Kidney (tissue), 14 donors: ENCODE data around the gene RGS9. TPM values are rescaled to one million over a fixed set of nuclear protein-coding genes. Genes with fewer than 3 reads are reported as not detected.

Experiments used
- DNase-seq, 5 donors: peaks; one replicate each; pipeline ENCODE4 v3.0.0-alpha.2; 2013 to 2020
- FAIRE-seq: peaks from 2 replicates; lab custom pipeline; 2012; peaks lifted over from hg19 to GRCh38; lab: Jason Lieb, UNC
- H3K27ac ChIP-seq, 2 donors: one replicate each; pipeline ENCODE4 v1.7.0; 2013; ENCODE audit warnings: low read depth in 2 of 2, low read length in 2 of 2, inconsistent platforms in 1 of 2
- H3K27me3 ChIP-seq: one replicate; pipeline ENCODE4 v1.7.1; 2013; ENCODE audit warnings: low read length, inconsistent platforms; ENCODE audit not compliant: control insufficient read depth, insufficient read depth
- H3K36me3 ChIP-seq, 3 donors: one replicate each; pipeline versions ENCODE4 v1.7.0 to v1.7.1; 2013; ENCODE audit warnings: low read length in 3 of 3, control low read depth in 1 of 3, inconsistent platforms in 1 of 3; ENCODE audit not compliant: insufficient read depth in 3 of 3, control insufficient read depth in 2 of 3
- H3K4me1 ChIP-seq, 3 donors: one replicate each; pipeline versions ENCODE4 v1.7.0 to v1.7.1; 2013; ENCODE audit warnings: low read length in 3 of 3, inconsistent platforms in 1 of 3, low read depth in 1 of 3; ENCODE audit not compliant: control insufficient read depth in 2 of 3, insufficient read depth in 2 of 3
- H3K4me3 ChIP-seq, 3 donors: one replicate each; pipeline versions ENCODE4 v1.7.0 to v1.8.1; 2013; ENCODE audit warnings: low read length in 3 of 3, control low read depth in 1 of 3, inconsistent platforms in 1 of 3
- H3K9ac ChIP-seq, 3 donors: one replicate each; pipeline versions ENCODE4 v1.7.0 to v1.7.1; 2013; ENCODE audit warnings: low read length in 3 of 3, control low read depth in 1 of 3, inconsistent platforms in 1 of 3
- H3K9me3 ChIP-seq, 3 donors: one replicate each; pipeline versions ENCODE4 v1.7.0 to v1.7.1; 2013; ENCODE audit warnings: low read length in 3 of 3, control low read depth in 1 of 3, inconsistent platforms in 1 of 3; ENCODE audit not compliant: control insufficient read depth in 2 of 3, insufficient read depth in 1 of 3
- CTCF ChIP-seq: IDR thresholded peaks from 3 replicates; pipeline ENCODE4 v1.5.1; 2012; ENCODE audit warnings: mild to moderate bottlenecking, moderate library complexity, borderline replicate concordance; ENCODE audit not compliant: insufficient read depth; ENCODE audit errors: extremely low read depth
- intact Hi-C: fragments of 100-400 bp; cut with DNase I; formaldehyde crosslinking; loops from one replicate; pipeline ENCODE4 v1.11.1; 2022
- polyA plus RNA-seq: library from polyadenylated mRNA; stranded (reverse); fragments of 350-450 nt; fragmentation: Illumina TruSeq; extraction: RNeasy Lipid Tissue Mini Kit (QIAGEN cat#74804); gene quantifications from one replicate; pipeline ENCODE4 v1.2.3, GENCODE V29; 2014; ENCODE audit warnings: low read depth, low replicate concordance; ENCODE audit not compliant: insufficient read depth
- total RNA-seq: library from RNA; stranded (reverse); fragmentation: NEBNext Ultra II Directional; extraction: Animal tissue kit (Norgen Biotek cat#: 25700); gene quantifications from one replicate; pipeline ENCODE4 v1.2.1, GENCODE V29; 2021
- donor health status: control.
- donor health status: control.
- donor health status: control.
- donor health status: control.
- donor health status: control.
- donor health status: DM: yes; HTN: yes; CAD: no.
- donor health status: Normal renal cell carcinoma (clear cell type).

Gene RGS9
- total and polyA plus RNA-seq, 2 donors from 2014 or later: 4.2 to 7.2 TPM

- TF ChIP-seq CTCF: no peak
- DNase-seq: no peak
- Histone ChIP-seq H3K4me1 (no peaks in the 10 kb centered on the region), H3K9me3 (no peaks in the 10 kb centered on the region), H3K9ac (no peak overlapping the region), H3K4me3 (no peak overlapping the region), H3K36me3 (no peaks in the 10 kb centered on the region), H3K27ac (no peak overlapping the region), H3K27me3 (no peaks in the 10 kb centered on the region)
- FAIRE-seq: no peak
- intact Hi-C loops: no loop called here
Observed at GRCh38 chr17:65131946-65132345, 5.2 kb upstream of the RGS9 start.

- Histone ChIP-seq H3K4me3 (no peak overlapping the region), H3K36me3 (no peaks in the 10 kb centered on the region), H3K27me3 (no peaks in the 10 kb centered on the region), H3K4me1 (peaks cover 0 to 10% (median 6%) of the 10 kb centered on the region in 3 donors), H3K27ac (no peak overlapping the region), H3K9me3 (no peaks in the 10 kb centered on the region), H3K9ac (no peak overlapping the region)
- DNase-seq: no peak
- no peak for TF ChIP-seq CTCF
- no peak for FAIRE-seq
- intact Hi-C loops: no loop called here
Observed at GRCh38 chr17:65134035-65134434, 3.1 kb upstream of the RGS9 start.

GRCh38 chr17:65139101-65139764 lies 2.1 kb downstream of the RGS9 start:
- H3K27ac ChIP-seq: no peak overlapping the region
- no peaks in the 10 kb centered on the region for H3K9me3 ChIP-seq
- no peaks in the 10 kb centered on the region for H3K36me3 ChIP-seq
- peaks cover 0 to 10% (median 6%) of the 10 kb centered on the region in 3 donors for H3K4me1 ChIP-seq
- intact Hi-C loops: no loop called here
- peak in 4 of 5 donors; percentile 37 to 61 (median 53) for DNase-seq
- TF ChIP-seq CTCF: no peak
- H3K4me3 ChIP-seq: no peak overlapping the region
- FAIRE-seq: no peak
- H3K9ac ChIP-seq: no peak overlapping the region
- H3K27me3 ChIP-seq: no peaks in the 10 kb centered on the region
